Central memory CD8-positive, alpha-beta T cell (primary cell): ENCODE measurements around the gene BABAM2.

Experiments used
- ATAC-seq: fragments of 150-1000 bp; cut with Tn5 transposase; replicated peaks from 2 replicates; pipeline ENCODE4 v1.10.0; 2022; ENCODE audit warnings: mild to moderate bottlenecking, moderate FRiP score, moderate number of reproducible peaks; ENCODE audit not compliant: poor library complexity, severe bottlenecking; ENCODE audit errors: extremely low read depth
- DNase-seq, 2 donors: peaks; one replicate each; pipeline ENCODE4 v3.0.0; 2021; ENCODE audit warnings: low spot score in 2 of 2
- H3K27ac Mint-ChIP-seq: one replicate; pipeline ENCODE4 v1.8.0; 2022; ENCODE audit warnings: low read depth, mild to moderate bottlenecking, moderate library complexity, mixed read lengths
- H3K27me3 Mint-ChIP-seq: one replicate; pipeline ENCODE4 v1.8.0; 2022; ENCODE audit warnings: mixed read lengths
- H3K36me3 Mint-ChIP-seq: one replicate; pipeline ENCODE4 v1.8.0; 2022; ENCODE audit warnings: mild to moderate bottlenecking, moderate library complexity, mixed read lengths; ENCODE audit not compliant: insufficient read depth
- H3K4me1 Mint-ChIP-seq: one replicate; pipeline ENCODE4 v1.8.0; 2022; ENCODE audit warnings: mixed read lengths
- H3K4me3 Mint-ChIP-seq: one replicate; pipeline ENCODE4 v1.8.0; 2022; ENCODE audit warnings: mild to moderate bottlenecking, moderate library complexity, mixed read lengths
- H3K9me3 Mint-ChIP-seq: one replicate; pipeline ENCODE4 v1.8.0; 2022; ENCODE audit warnings: mixed read lengths

The BABAM2 gene

GRCh38 chr2:28035816-28036215, 145.3 kb downstream of the BABAM2 start:
- Mint-ChIP-seq H3K4me1 (peaks cover 6% of the 10 kb centered on the region), H3K9me3 (no peaks in the 10 kb centered on the region), H3K4me3 (no peak overlapping the region), H3K27ac (no peak overlapping the region), H3K27me3 (no peaks in the 10 kb centered on the region), H3K36me3 (peaks cover 4% of the 10 kb centered on the region)
- no peak for ATAC-seq
- DNase-seq, result no peak

- no peak for DNase-seq
- Mint-ChIP-seq H3K36me3 (peaks cover 4% of the 10 kb centered on the region), H3K9me3 (no peaks in the 10 kb centered on the region)
These were observed 145.8 kb downstream of the BABAM2 start for GRCh38 chr2:28036307-28036706.

DNA sequence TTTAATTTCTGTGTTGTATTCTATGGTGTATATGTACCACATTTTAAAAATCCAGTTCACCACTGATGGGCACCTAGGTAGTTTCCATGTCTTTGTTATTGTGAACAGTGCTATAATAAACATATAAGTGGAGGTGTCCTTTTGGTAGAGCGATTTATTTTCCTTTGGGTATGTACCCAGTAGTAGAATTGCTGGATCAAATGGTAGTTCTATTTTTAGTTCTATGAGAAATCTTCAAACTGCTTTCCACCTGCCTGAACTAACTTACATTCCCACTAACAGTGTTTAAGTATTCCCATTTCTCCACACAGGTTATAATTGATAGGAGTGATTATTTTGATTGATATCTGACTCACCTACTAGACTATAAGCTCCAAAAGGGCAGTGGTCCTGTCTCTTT, 148.2 kb downstream of the BABAM2 start:
- no peaks in the 10 kb centered on the region for H3K27me3 Mint-ChIP-seq
- H3K36me3 Mint-ChIP-seq, result peaks cover 4% of the 10 kb centered on the region
- H3K27ac Mint-ChIP-seq, result no peak overlapping the region

More at GRCh38 chr2:28036307-28036706, 145.8 kb downstream of the BABAM2 start:
- no peak for ATAC-seq
- no peaks in the 10 kb centered on the region for H3K27me3 Mint-ChIP-seq
- H3K27ac Mint-ChIP-seq, result no peak overlapping the region
- H3K4me1 Mint-ChIP-seq, result peaks cover 6% of the 10 kb centered on the region
- H3K4me3 Mint-ChIP-seq, result no peak overlapping the region

DNA sequence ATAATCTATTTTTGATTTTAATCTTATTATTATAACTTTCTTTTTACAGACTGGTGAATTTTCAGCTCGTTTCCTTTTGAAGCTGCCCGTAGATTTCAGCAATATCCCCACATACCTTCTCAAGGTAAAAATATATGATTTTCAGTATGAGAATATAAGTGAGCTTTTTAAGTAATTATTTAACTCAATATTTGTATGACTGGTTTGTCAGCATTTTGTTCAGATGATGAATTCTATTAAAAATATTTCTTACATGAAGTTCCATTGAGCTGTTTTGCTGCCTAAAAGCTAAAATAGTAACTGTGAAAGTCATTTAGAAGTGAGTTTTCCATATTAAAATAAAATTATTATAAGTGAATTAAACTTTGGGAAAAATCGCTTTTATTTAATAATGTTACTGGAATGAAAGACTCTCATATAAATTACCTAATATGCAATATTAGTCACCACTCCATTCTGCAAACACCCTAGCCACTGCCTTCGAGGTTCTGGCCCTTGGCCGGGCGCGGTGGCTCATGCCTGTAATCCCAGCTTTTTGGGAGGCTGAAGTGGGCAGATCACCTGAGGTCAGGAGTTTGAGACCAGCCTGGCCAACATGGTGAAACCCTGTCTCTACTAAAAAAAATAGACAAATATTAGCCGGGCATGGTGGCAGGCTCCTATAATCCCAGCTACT, 155.3 kb downstream of the BABAM2 start:
- Mint-ChIP-seq H3K27me3 (no peaks in the 10 kb centered on the region), H3K4me1 (no peaks in the 10 kb centered on the region), H3K27ac (no peak overlapping the region), H3K4me3 (no peak overlapping the region), H3K9me3 (no peaks in the 10 kb centered on the region), H3K36me3 (peaks cover 7% of the 10 kb centered on the region)
- DNase-seq (no peak), ATAC-seq (no peak)

More for the DNA sequence above, 148.2 kb downstream of the BABAM2 start:
- DNase-seq, result no peak
- no peak for ATAC-seq
- H3K9me3 Mint-ChIP-seq, result no peaks in the 10 kb centered on the region
- H3K4me3 Mint-ChIP-seq, result no peak overlapping the region
- H3K4me1 Mint-ChIP-seq, result peaks cover 6% of the 10 kb centered on the region

DNA sequence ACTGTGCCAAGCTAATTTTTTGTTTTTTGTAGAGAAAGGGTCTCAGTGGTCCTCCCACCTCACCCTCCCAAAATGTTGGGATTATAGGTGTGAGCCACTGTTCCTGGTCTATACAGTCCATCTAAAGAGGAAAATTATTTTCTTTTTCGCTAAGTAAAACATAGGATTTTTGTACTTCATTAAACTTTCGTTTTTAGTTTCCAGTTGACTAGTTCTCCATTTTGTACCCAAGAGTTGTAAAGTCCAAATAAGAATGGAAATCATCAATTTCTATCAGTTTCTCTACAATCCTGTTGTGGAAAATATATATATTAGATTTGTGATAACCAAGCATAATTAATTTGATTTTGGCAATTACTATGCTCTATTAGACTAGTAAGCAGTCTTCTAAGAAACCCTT, 156.4 kb downstream of the BABAM2 start:
- H3K27ac Mint-ChIP-seq, result no peak overlapping the region

GRCh38 chr2:28047681-28048080, 157.2 kb downstream of the BABAM2 start:
- no peaks in the 10 kb centered on the region for H3K27me3 Mint-ChIP-seq
- H3K36me3 Mint-ChIP-seq, result peaks cover 11% of the 10 kb centered on the region
- H3K4me1 Mint-ChIP-seq, result no peaks in the 10 kb centered on the region
- H3K27ac Mint-ChIP-seq, result no peak overlapping the region
- no peaks in the 10 kb centered on the region for H3K9me3 Mint-ChIP-seq
- no peak for DNase-seq
- H3K4me3 Mint-ChIP-seq, result no peak overlapping the region
- ATAC-seq, result no peak

More for the DNA sequence above, 156.4 kb downstream of the BABAM2 start:
- Mint-ChIP-seq H3K4me3 (no peak overlapping the region), H3K36me3 (peaks cover 8% of the 10 kb centered on the region), H3K27me3 (no peaks in the 10 kb centered on the region), H3K4me1 (no peaks in the 10 kb centered on the region), H3K9me3 (no peaks in the 10 kb centered on the region)
- no peak for DNase-seq
- no peak for ATAC-seq

GRCh38 chr2:28048341-28048740, 157.8 kb downstream of the BABAM2 start:
- peaks cover 11% of the 10 kb centered on the region for H3K36me3 Mint-ChIP-seq
- no peaks in the 10 kb centered on the region for H3K27me3 Mint-ChIP-seq
- ATAC-seq, result no peak
- H3K4me1 Mint-ChIP-seq, result no peaks in the 10 kb centered on the region
- H3K27ac Mint-ChIP-seq, result no peak overlapping the region
- no peaks in the 10 kb centered on the region for H3K9me3 Mint-ChIP-seq
- H3K4me3 Mint-ChIP-seq, result no peak overlapping the region
- DNase-seq, result no peak

GRCh38 chr2:28049416-28049815, 158.9 kb downstream of the BABAM2 start:
- DNase-seq, result no peak
- H3K9me3 Mint-ChIP-seq, result no peaks in the 10 kb centered on the region
- no peak for ATAC-seq
- no peaks in the 10 kb centered on the region for H3K27me3 Mint-ChIP-seq
- H3K4me1 Mint-ChIP-seq, result no peaks in the 10 kb centered on the region
- peaks cover 11% of the 10 kb centered on the region for H3K36me3 Mint-ChIP-seq
- no peak overlapping the region for H3K27ac Mint-ChIP-seq
- H3K4me3 Mint-ChIP-seq, result no peak overlapping the region

- peaks cover 11% of the 10 kb centered on the region for H3K36me3 Mint-ChIP-seq
- no peaks in the 10 kb centered on the region for H3K27me3 Mint-ChIP-seq
- no peak overlapping the region for H3K27ac Mint-ChIP-seq
- DNase-seq (no peak), ATAC-seq (no peak)
- no peak overlapping the region for H3K4me3 Mint-ChIP-seq
- H3K4me1 Mint-ChIP-seq, result no peaks in the 10 kb centered on the region
- H3K9me3 Mint-ChIP-seq, result no peaks in the 10 kb centered on the region
These were observed 159.4 kb downstream of the BABAM2 start for GRCh38 chr2:28049899-28050298.

DNA sequence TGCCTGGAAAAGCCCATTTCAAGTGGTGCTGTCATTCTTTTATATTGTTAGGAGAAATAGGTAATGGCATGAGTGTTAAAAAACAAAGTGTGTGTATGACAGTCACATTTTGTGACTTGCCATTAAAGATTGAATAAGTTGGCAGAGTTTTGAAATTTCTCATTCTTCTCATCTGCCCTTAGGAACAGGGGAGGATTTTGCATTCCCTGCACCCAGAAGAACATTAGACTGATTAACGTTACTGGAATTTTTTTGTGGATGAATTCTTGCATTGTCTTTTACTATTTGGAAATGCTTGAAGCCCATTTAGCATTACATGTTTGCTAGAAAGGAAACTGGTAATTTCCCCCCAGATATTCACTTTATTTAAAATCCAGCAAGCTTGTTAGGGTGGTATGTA, 162.2 kb downstream of the BABAM2 start:
- H3K4me1 Mint-ChIP-seq, result no peaks in the 10 kb centered on the region
- no peak for DNase-seq
- H3K4me3 Mint-ChIP-seq, result no peak overlapping the region
- no peaks in the 10 kb centered on the region for H3K9me3 Mint-ChIP-seq
- H3K36me3 Mint-ChIP-seq, result peaks cover 11% of the 10 kb centered on the region
- no peaks in the 10 kb centered on the region for H3K27me3 Mint-ChIP-seq
- no peak for ATAC-seq
- H3K27ac Mint-ChIP-seq, result no peak overlapping the region

GRCh38 chr2:28053597-28053996, 163.1 kb downstream of the BABAM2 start:
- Mint-ChIP-seq H3K4me1 (no peaks in the 10 kb centered on the region), H3K9me3 (no peaks in the 10 kb centered on the region), H3K4me3 (no peak overlapping the region), H3K27ac (no peak overlapping the region), H3K27me3 (no peaks in the 10 kb centered on the region), H3K36me3 (peaks cover 10% of the 10 kb centered on the region)
- DNase-seq (no peak), ATAC-seq (no peak)

GRCh38 chr2:28054916-28055315, 164.4 kb downstream of the BABAM2 start:
- H3K4me3 Mint-ChIP-seq, result no peak overlapping the region
- H3K9me3 Mint-ChIP-seq, result no peaks in the 10 kb centered on the region
- DNase-seq (no peak), ATAC-seq (no peak)
- peaks cover 10% of the 10 kb centered on the region for H3K36me3 Mint-ChIP-seq
- H3K4me1 Mint-ChIP-seq, result no peaks in the 10 kb centered on the region
- H3K27me3 Mint-ChIP-seq, result no peaks in the 10 kb centered on the region
- no peak overlapping the region for H3K27ac Mint-ChIP-seq

DNA sequence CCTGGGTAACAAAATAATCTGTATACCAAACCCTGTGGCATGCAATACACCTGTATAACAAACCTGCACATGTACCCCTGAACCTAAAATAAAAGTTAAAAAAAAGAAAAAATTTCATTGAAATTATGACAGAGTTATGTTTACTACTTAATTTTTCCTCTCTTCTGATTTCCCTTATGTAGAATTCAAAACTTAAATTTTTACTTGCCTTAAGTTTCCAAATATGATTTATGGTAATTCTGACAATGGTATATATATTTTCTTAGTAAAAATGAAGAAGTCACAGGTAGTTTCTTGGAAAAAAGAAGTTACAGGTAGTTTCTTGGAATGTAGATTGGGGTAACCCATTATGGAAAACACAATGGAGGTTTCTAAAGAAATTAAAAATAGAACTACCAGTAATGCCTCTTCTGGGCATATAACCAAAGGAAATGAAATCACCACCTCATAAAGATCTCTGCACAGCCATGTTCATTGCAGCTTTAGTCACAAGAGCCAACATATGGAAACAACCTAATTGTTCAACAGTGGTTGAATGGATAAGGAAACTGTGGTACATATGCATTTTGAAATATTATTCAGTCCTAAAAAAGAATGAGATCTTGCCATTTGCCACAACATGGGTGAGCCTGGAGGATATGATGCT, 164.9 kb downstream of the BABAM2 start:
- no peaks in the 10 kb centered on the region for H3K4me1 Mint-ChIP-seq
- peaks cover 8% of the 10 kb centered on the region for H3K36me3 Mint-ChIP-seq
- no peaks in the 10 kb centered on the region for H3K9me3 Mint-ChIP-seq
- H3K4me3 Mint-ChIP-seq, result no peak overlapping the region
- no peak overlapping the region for H3K27ac Mint-ChIP-seq
- no peaks in the 10 kb centered on the region for H3K27me3 Mint-ChIP-seq
- ATAC-seq, result no peak
- no peak for DNase-seq
